Measurements from ENCODE around the gene CIB2. TPM values are rescaled to one million over a fixed set of nuclear protein-coding genes. Genes with fewer than 3 reads are reported as not detected.
"Not testable (repeated sequence)": the region's sequence is repeated elsewhere in the genome, so short reads cannot be mapped to it uniquely, and the experiment has no call there.

Gene CIB2
- total RNA-seq, 1 donor from 2014 or later, result 16.4 TPM

DNA sequence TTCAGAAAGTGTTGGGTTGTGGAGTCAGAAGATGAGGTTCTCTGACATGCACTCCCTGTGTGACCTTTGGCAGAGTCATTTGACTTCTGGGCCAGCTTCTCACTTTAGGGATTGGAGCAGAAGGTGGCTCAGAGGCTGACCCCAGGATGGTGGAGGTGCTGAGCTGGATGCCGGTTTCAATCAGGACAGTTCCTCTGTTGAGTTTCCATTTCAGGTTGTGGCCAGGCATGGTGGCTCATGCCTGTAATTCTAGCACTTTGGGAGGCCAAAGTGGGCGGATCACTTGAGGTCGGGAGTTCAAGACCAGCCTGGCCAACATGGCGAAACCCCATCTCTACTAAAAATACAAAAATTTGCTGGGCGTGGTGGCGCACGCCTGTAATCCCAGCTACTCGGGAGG is 19.8 kb upstream of the CIB2 start:
- intact Hi-C loops (cut with micrococcal nuclease); DNase-seq; ATAC-seq: not testable (repeated sequence)

DNA sequence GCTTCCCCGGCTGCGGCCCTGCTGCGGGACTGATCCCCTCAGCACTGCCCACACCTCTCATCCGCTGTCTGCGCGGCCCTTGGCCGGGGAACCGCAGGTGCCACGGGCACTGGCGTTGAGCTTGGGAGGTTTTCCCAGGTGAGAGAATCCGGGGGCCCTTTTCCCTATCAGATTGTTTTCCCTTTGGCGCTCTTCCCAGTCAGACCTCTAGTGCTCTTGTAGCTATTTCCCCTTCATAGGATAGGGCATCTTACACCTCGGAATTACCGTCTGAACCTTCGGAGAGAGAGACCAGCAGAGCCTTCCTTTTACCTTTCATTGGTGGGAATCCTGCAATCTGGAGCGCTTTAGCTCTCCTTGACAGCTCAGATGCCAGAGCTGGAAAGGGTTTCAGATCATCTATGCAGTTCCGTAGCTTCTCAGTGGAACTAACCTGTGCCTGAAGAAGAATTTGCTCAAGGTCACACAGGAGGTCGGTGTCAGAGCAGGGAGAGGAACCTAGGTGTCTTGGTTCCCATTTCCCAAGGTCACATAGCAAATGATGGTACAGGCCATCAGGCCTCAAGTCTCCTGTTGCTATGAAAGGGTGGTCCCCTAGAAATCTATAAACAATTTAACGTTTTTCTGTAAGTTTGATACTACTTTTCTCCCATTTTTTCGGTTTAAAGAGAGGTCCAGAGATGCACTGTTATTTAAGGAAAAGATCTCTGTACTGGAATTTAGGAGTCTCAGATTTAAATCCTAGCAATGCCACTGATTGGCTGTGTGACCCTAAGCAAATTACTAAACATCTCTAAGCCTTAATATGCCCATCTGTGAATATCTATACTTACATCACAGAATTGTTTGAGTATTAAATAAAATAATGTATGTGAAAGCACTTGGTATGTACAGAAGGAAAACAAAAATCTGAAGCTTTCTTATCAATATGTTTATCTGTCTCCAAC is 18.8 kb upstream of the CIB2 start:
- intact Hi-C loops (cut with micrococcal nuclease), result no loop called here
- DNase-seq (no peak), ATAC-seq (peak; percentile 1)

- ATAC-seq, result peak; percentile 96
- DNase-seq, result peak; percentile 100
- intact Hi-C loops (cut with micrococcal nuclease), result no loop called here
These were observed 18.0 kb upstream of the CIB2 start, which contains the start of gene IDH3A for GRCh38 chr15:78149068-78149804. TSS of gene IDH3A (plus strand) at chr15:78149362. CDS start at chr15:78149404, 42 bp downstream.

DNA sequence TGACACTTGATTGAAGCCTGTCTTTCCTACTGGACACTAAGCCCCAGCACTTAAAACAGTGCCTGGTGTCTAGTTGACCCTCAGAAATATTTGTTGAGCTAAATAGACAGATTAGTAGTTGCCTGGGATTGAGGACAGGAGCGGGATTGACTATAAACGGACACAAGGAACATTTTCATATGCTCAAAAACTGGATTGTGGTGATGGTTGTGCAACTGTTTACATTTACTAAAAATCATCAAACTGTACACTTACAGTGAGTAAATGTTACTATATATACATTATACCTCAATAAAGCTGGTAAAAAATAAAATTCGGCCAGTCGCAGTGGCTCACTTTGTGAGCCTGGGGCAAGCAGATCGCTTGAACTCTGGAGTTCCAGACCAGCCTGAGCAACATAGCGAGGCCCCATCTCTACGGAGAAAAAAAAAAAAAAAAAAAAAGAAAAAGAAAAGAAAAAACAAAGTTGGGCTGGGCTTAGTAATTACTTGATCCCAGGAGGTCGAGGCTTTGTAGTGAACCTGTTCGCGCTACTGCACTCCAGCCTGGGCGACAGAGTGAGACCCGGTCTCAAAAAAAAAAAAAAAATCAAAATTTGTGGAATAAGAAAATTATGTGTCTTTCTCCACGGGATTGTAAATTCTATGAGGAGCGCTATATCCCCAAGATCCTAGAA is 17.3 kb upstream of the CIB2 start:
- DNase-seq (no peak), ATAC-seq (no peak)
- intact Hi-C loops (cut with micrococcal nuclease), result no loop called here

DNA sequence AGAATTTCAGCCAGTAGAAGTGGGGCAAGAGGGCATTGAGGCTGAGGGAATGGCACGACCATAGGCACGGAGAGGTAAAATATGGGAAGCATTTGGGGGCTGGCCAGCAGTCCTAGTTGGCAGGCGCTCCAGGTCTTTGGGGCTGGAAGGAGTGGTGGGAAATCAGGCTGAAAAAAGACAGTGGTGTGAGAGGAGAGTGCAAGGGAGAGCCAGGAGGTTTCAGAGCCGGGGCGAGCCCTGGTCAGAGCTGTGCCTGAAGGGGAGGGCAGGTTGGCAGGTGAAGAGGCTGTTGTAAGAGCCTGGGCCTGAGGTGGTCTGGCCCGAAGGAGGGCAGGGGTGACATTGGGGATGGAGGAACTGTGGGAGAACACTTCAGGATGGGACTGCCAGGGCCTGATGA is 16.3 kb upstream of the CIB2 start:
- intact Hi-C loops (cut with micrococcal nuclease), result no loop called here
- peak; percentile 65 for DNase-seq
- ATAC-seq, result peak; percentile 35

GRCh38 chr15:78146425-78147154 is 15.3 kb upstream of the CIB2 start:
- DNase-seq (no peak), ATAC-seq (no peak)
- intact Hi-C loops (cut with micrococcal nuclease), result no loop called here

- no peak for DNase-seq
- intact Hi-C loops (cut with micrococcal nuclease), result no loop called here
- ATAC-seq, result no peak
These were observed 11.1 kb upstream of the CIB2 start for GRCh38 chr15:78142332-78142731.

GRCh38 chr15:78140292-78140691 is 9.0 kb upstream of the CIB2 start:
- ATAC-seq, result no peak
- intact Hi-C loops (cut with micrococcal nuclease), result no loop called here
- no peak for DNase-seq

- DNase-seq, result no peak
- intact Hi-C loops (cut with micrococcal nuclease), result no loop called here
- ATAC-seq, result no peak
These were observed 8.3 kb upstream of the CIB2 start for GRCh38 chr15:78139578-78139977.

- no peak for DNase-seq
- intact Hi-C loops (cut with micrococcal nuclease), result no loop called here
- no peak for ATAC-seq
These were observed 2.6 kb upstream of the CIB2 start for GRCh38 chr15:78133801-78134200.

- ATAC-seq (no peak), DNase-seq (no peak)
- intact Hi-C loops (cut with micrococcal nuclease), result no loop called here
These were observed 565 bp downstream of the CIB2 start for GRCh38 chr15:78130466-78131294.

- DNase-seq, result no peak
- intact Hi-C loops (cut with micrococcal nuclease), result no loop called here
- ATAC-seq, result no peak
These were observed 1.4 kb downstream of the CIB2 start for GRCh38 chr15:78129751-78130287.

- DNase-seq (no peak), ATAC-seq (peak; percentile 33)
- intact Hi-C loops (cut with micrococcal nuclease), result no loop called here
These were observed 2.0 kb downstream of the CIB2 start for GRCh38 chr15:78129077-78129750.

GRCh38 chr15:78127882-78128281 is 3.4 kb downstream of the CIB2 start:
- no peak for DNase-seq
- ATAC-seq, result no peak
- intact Hi-C loops (cut with micrococcal nuclease), result no loop called here

DNA sequence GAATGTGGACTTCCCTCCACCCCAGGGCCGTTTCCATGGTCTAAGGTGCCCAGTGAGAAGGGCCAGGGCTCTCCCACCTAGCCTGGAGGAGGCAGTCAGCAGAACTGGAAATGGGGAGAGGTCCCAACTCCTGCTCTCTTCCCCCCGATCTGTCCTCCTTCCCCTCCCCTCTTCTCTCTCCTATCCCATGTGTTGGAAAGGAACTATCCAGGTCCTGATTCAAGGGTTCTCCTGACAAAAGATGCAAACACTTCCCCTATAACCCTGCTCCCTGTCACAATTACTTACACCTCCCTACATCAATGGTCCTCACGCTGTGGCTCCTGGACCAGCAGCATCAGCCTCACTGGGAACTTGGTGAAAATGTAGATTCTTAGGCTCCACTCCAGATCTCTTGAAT is 6.0 kb downstream of the CIB2 start:
- intact Hi-C loops (cut with micrococcal nuclease), result no loop called here
- DNase-seq (no peak), ATAC-seq (no peak)

DNA sequence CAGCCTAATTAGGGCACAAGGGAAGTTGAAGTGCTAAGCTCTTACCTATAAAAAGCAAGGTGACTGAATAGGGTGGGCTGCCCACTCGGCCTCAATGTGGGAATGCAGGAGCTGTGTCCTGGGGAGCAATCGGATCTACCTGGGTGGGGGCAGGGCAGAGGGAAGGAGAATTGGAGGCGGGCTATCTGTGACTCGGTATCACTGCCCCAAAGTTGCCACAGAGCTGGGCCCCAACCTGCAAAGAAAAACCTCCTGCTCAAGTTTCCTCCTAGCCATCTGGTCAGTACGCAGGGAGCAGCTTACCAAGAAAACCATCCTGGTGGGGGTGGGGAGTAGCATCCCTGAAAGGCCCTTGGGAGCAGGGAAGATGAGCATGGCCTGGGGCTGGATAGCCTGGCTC is 10.7 kb downstream of the CIB2 start:
- intact Hi-C loops (cut with micrococcal nuclease), result no loop called here
- DNase-seq (no peak), ATAC-seq (peak; percentile 41)

DNA sequence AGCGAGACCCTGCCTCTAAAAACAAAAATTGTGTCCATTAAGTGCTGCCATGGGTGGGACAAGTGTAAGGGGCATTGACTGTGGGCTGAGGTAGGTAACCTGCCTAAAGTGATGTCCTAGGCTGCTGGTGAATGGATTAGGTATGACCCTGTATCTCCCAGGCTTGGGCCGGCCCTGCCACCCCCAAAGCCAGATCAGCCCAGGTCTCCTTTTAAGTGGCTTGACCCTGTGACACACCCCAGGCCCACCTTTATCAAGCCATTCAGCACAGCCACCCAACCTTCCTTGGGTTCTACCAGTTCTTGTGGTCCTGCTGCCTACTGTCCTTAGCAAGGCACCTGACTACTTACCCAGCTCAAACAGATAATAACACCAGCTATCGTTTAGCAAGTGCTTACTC is 18.7 kb downstream of the CIB2 start:
- ATAC-seq (no peak), DNase-seq (no peak)
- intact Hi-C loops (cut with micrococcal nuclease), result loop anchor here (5.0 to 10.0 kb wide), 3 partner anchors 85 to 312 kb away; no protein-coding TSS in a partner anchor

Data from left ventricle myocardium superior (tissue), 1 donor.